Measurements from ENCODE around the gene AFF2.

Gene AFF2

GRCh38 chrX:148501386-148502066 lies 1.1 kb downstream of the AFF2 start:
- TF ChIP-seq, protein P1, sequence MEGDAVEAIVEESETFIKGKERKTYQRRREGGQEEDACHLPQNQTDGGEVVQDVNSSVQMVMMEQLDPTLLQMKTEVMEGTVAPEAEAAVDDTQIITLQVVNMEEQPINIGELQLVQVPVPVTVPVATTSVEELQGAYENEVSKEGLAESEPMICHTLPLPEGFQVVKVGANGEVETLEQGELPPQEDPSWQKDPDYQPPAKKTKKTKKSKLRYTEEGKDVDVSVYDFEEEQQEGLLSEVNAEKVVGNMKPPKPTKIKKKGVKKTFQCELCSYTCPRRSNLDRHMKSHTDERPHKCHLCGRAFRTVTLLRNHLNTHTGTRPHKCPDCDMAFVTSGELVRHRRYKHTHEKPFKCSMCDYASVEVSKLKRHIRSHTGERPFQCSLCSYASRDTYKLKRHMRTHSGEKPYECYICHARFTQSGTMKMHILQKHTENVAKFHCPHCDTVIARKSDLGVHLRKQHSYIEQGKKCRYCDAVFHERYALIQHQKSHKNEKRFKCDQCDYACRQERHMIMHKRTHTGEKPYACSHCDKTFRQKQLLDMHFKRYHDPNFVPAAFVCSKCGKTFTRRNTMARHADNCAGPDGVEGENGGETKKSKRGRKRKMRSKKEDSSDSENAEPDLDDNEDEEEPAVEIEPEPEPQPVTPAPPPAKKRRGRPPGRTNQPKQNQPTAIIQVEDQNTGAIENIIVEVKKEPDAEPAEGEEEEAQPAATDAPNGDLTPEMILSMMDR (IDR thresholded peaks at IDR 0.05; ENCODE audit: poor library complexity, severe bottlenecking) = no peak
- Histone ChIP-seq H3K27me3 (ENCODE audit: insufficient read depth, poor library complexity, severe bottlenecking) (peaks cover 39% of the 10 kb centered on the region), H3K9me3 (ENCODE audit: severe bottlenecking) (no peaks in the 10 kb centered on the region), H3K4me3 (ENCODE audit: severe bottlenecking) (no peak overlapping the region), H3K27ac (ENCODE audit: poor library complexity, severe bottlenecking) (no peak overlapping the region), H3K4me1 (ENCODE audit: insufficient read depth, poor library complexity, severe bottlenecking) (no peaks in the 10 kb centered on the region), H3K36me3 (ENCODE audit: low read depth) (no peaks in the 10 kb centered on the region)
- DNase-seq (ENCODE audit: low spot score) (no peak), ATAC-seq (ENCODE audit: low read depth) (peak; percentile 12; the same call in 1 of the 3 replicates)

GRCh38 chrX:148504506-148504905 lies 4.1 kb downstream of the AFF2 start:
- no peaks in the 10 kb centered on the region for H3K9me3 ChIP-seq (ENCODE audit: severe bottlenecking)
- no peak for ATAC-seq (ENCODE audit: low read depth)
- peaks cover 39% of the 10 kb centered on the region for H3K27me3 ChIP-seq (ENCODE audit: insufficient read depth, poor library complexity, severe bottlenecking)
- no peak for DNase-seq (ENCODE audit: low spot score)
- TF ChIP-seq, protein P1 (IDR thresholded peaks at IDR 0.05; ENCODE audit: poor library complexity, severe bottlenecking) = no peak
- H3K4me3 ChIP-seq (ENCODE audit: severe bottlenecking) = no peak overlapping the region
- H3K36me3 ChIP-seq (ENCODE audit: low read depth) = no peaks in the 10 kb centered on the region
- no peak overlapping the region for H3K27ac ChIP-seq (ENCODE audit: poor library complexity, severe bottlenecking)
- H3K4me1 ChIP-seq (ENCODE audit: insufficient read depth, poor library complexity, severe bottlenecking) = no peaks in the 10 kb centered on the region

GRCh38 chrX:148507418-148507817 lies 7.0 kb downstream of the AFF2 start:
- Histone ChIP-seq H3K27ac (ENCODE audit: poor library complexity, severe bottlenecking) (no peak overlapping the region), H3K27me3 (ENCODE audit: insufficient read depth, poor library complexity, severe bottlenecking) (peaks cover 14% of the 10 kb centered on the region), H3K36me3 (ENCODE audit: low read depth) (no peaks in the 10 kb centered on the region), H3K4me3 (ENCODE audit: severe bottlenecking) (no peak overlapping the region), H3K9me3 (ENCODE audit: severe bottlenecking) (no peaks in the 10 kb centered on the region), H3K4me1 (ENCODE audit: insufficient read depth, poor library complexity, severe bottlenecking) (no peaks in the 10 kb centered on the region)
- ATAC-seq (ENCODE audit: low read depth) (no peak), DNase-seq (ENCODE audit: low spot score) (no peak)
- TF ChIP-seq, protein P1 (IDR thresholded peaks at IDR 0.05; ENCODE audit: poor library complexity, severe bottlenecking) = no peak

GRCh38 chrX:148512453-148512852 lies 12.0 kb downstream of the AFF2 start:
- Histone ChIP-seq H3K4me1 (ENCODE audit: insufficient read depth, poor library complexity, severe bottlenecking) (no peaks in the 10 kb centered on the region), H3K36me3 (ENCODE audit: low read depth) (no peaks in the 10 kb centered on the region), H3K27ac (ENCODE audit: poor library complexity, severe bottlenecking) (no peak overlapping the region), H3K9me3 (ENCODE audit: severe bottlenecking) (no peaks in the 10 kb centered on the region), H3K4me3 (ENCODE audit: severe bottlenecking) (no peak overlapping the region), H3K27me3 (ENCODE audit: insufficient read depth, poor library complexity, severe bottlenecking) (no peaks in the 10 kb centered on the region)
- no peak for ATAC-seq (ENCODE audit: low read depth)
- DNase-seq (ENCODE audit: low spot score) = no peak
- TF ChIP-seq, protein P1 (IDR thresholded peaks at IDR 0.05; ENCODE audit: poor library complexity, severe bottlenecking) = no peak

DNA sequence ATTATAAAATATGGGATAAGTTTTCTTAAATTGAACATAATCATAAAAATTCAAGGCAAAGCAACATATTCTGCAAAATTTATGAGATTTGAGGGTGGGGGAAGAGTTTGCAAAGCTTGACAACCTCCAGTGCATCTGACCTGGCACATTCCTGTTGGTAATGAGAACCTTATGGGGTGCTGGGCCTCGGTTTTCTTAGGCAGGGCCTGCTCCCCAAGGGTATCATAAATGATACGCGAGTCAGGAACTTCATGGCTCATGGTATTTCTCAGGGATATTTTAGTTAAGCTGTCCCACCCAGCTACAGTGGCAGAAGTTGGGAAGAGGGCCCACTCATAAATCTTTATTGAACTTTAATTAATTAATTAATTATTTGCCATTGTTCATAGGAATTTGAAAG lies 13.2 kb downstream of the AFF2 start:
- DNase-seq (ENCODE audit: low spot score) (no peak), ATAC-seq (ENCODE audit: low read depth) (no peak)
- Histone ChIP-seq H3K27me3 (ENCODE audit: insufficient read depth, poor library complexity, severe bottlenecking) (no peaks in the 10 kb centered on the region), H3K36me3 (ENCODE audit: low read depth) (no peaks in the 10 kb centered on the region), H3K27ac (ENCODE audit: poor library complexity, severe bottlenecking) (no peak overlapping the region), H3K9me3 (ENCODE audit: severe bottlenecking) (no peaks in the 10 kb centered on the region), H3K4me1 (ENCODE audit: insufficient read depth, poor library complexity, severe bottlenecking) (no peaks in the 10 kb centered on the region), H3K4me3 (ENCODE audit: severe bottlenecking) (no peak overlapping the region)
- TF ChIP-seq, protein P1 (IDR thresholded peaks at IDR 0.05; ENCODE audit: poor library complexity, severe bottlenecking) = no peak

All from RWPE2 (cell line).